Endothelial cell (in vitro differentiated cells): ENCODE measurements around the gene FAM20C. TPM values are rescaled to one million over a fixed set of nuclear protein-coding genes. Genes with fewer than 3 reads are reported as not detected.

ENCODE experiments used
- DNase-seq: peaks from one replicate; pipeline ENCODE4 v3.0.0; 2021; ENCODE audit warnings: low spot score
- H3K27ac Mint-ChIP-seq: one replicate; pipeline ENCODE4 v1.8.0; 2021; ENCODE audit warnings: mixed read lengths, inconsistent platforms; ENCODE audit not compliant: unreplicated experiment
- H3K27me3 Mint-ChIP-seq: one replicate; pipeline ENCODE4 v1.8.0; 2021; ENCODE audit warnings: mild to moderate bottlenecking, moderate library complexity, mixed read lengths, inconsistent platforms; ENCODE audit not compliant: unreplicated experiment
- H3K36me3 Mint-ChIP-seq: one replicate; pipeline ENCODE4 v1.8.0; 2021; ENCODE audit warnings: mild to moderate bottlenecking, low read depth, mixed read lengths, inconsistent platforms; ENCODE audit not compliant: unreplicated experiment
- H3K4me1 Mint-ChIP-seq: one replicate; pipeline ENCODE4 v1.8.0; 2021; ENCODE audit warnings: mild to moderate bottlenecking, mixed read lengths, inconsistent platforms; ENCODE audit not compliant: unreplicated experiment
- H3K4me3 Mint-ChIP-seq: one replicate; pipeline ENCODE4 v1.8.0; 2021; ENCODE audit warnings: mild to moderate bottlenecking, mixed read lengths, inconsistent platforms; ENCODE audit not compliant: unreplicated experiment
- H3K9me3 Mint-ChIP-seq: one replicate; pipeline ENCODE4 v1.8.0; 2021; ENCODE audit warnings: mixed read lengths, inconsistent platforms; ENCODE audit not compliant: unreplicated experiment
- total RNA-seq: library from RNA; stranded (reverse); fragmentation: NEBNext Ultra II Directional; extraction: Animal tissue kit (Norgen Biotek cat#: 25700); gene quantifications from one replicate; pipeline ENCODE4 v1.2.1, GENCODE V29; 2021; ENCODE audit not compliant: unreplicated experiment
- TF ChIP-seq, protein P1 (sequence below): fragments of 200-600 bp; sonication (generic); IDR thresholded peaks from one replicate; pipeline ENCODE4 v1.5.0; 2021; ENCODE audit warnings: antibody characterized with exemption; ENCODE audit not compliant: unreplicated experiment

The FAM20C gene
- total RNA-seq, 1 donor from 2014 or later = 3.1 TPM

DNA sequence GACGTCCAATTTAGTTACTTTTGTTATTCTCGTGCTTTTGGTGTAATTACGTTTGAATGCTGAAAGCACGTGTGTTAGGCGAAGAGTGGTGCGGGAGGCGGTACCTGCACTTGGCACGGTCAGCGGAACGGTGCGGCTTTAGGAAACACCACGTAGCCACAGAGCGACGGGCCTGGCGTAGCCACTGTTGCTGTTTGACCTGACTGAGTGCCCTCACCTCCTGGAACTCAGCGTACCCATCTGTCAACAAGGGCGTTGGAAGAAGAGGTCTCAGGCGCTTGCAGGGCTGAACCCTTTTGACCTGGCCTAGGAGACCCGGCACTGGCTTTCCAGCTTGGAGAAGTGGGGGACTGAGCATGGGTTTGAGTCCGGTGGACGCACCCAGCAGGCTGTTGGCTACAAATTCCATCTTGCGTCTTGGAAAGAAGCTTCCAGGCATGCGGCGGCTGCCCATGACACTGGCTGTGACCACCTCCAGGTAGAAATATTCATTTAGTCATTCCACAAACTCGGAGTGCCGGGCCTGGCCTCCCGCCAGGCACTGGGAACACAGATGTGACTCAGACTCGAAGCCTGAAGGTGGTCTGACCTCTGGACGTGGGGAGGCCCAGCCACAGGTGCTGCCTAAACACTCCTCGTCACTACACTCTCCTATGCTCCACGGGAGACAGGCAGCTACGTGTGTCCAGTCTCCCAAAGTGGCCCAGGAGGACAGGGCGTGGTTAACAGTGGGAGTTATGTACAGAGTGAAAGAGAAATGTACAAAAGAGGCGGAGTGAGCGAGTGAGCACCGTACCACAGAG, 22.2 kb downstream of the FAM20C start:
- H3K27ac Mint-ChIP-seq = peak overlapping the region; percentile 10
- peaks cover 4% of the 10 kb centered on the region for H3K36me3 Mint-ChIP-seq
- H3K27me3 Mint-ChIP-seq = peaks cover 10% of the 10 kb centered on the region
- H3K4me1 Mint-ChIP-seq = no peaks in the 10 kb centered on the region
- no peak overlapping the region for H3K4me3 Mint-ChIP-seq
- TF ChIP-seq, protein P1, sequence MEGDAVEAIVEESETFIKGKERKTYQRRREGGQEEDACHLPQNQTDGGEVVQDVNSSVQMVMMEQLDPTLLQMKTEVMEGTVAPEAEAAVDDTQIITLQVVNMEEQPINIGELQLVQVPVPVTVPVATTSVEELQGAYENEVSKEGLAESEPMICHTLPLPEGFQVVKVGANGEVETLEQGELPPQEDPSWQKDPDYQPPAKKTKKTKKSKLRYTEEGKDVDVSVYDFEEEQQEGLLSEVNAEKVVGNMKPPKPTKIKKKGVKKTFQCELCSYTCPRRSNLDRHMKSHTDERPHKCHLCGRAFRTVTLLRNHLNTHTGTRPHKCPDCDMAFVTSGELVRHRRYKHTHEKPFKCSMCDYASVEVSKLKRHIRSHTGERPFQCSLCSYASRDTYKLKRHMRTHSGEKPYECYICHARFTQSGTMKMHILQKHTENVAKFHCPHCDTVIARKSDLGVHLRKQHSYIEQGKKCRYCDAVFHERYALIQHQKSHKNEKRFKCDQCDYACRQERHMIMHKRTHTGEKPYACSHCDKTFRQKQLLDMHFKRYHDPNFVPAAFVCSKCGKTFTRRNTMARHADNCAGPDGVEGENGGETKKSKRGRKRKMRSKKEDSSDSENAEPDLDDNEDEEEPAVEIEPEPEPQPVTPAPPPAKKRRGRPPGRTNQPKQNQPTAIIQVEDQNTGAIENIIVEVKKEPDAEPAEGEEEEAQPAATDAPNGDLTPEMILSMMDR = no peak
- DNase-seq = no peak
- no peaks in the 10 kb centered on the region for H3K9me3 Mint-ChIP-seq

DNA sequence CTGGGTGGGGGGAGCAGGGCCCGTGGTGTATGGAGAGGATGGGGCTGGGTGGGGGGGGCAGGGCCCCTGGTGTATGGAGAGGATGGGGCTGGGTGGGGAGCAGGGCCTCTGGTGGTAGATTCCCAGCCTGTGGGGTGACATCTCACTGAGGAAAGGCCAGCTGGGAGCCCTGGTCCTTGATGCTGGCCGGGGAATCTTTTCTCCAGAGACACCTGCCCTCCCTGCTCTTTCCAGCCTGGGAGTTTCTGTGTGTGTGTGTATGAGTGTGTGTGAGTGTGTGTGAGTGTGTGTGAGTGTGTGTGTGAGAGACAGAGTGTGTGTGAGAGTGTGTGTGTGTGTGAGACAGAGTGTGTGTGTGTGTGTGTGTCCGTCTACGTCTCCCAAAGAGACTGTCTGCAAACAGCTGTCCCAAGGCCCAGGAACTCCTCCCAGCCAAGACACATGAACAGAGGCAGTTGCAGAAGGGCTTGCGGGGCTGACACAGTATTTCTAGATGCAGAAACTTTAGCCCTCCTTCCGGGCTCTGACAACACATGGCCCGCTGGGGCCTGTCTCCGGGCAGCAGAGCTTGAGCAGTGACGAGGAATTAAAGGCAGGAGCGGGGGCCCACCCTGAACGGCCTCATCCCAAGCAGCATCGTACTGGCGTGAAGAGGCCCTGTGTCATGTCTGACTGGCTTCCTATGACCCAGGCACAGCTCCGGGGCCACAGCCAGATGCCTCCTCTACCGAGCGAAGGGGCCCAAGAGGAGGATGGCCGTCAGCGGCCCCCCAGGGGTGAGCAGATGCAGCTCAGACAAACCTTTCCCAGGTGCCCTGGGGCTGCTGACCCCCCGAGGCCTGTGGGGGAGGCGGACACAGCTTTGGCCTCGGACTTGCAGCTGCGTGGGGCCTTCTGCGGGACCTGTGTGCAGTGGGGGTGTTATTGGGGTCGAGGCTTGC, 24.3 kb downstream of the FAM20C start:
- Mint-ChIP-seq H3K27me3 (peaks cover 12% of the 10 kb centered on the region), H3K9me3 (no peaks in the 10 kb centered on the region), H3K4me3 (peak overlapping the region; percentile 49), H3K4me1 (no peaks in the 10 kb centered on the region), H3K27ac (no peak overlapping the region), H3K36me3 (peaks cover 4% of the 10 kb centered on the region)
- TF ChIP-seq, protein P1 = no peak
- DNase-seq = no peak

DNA sequence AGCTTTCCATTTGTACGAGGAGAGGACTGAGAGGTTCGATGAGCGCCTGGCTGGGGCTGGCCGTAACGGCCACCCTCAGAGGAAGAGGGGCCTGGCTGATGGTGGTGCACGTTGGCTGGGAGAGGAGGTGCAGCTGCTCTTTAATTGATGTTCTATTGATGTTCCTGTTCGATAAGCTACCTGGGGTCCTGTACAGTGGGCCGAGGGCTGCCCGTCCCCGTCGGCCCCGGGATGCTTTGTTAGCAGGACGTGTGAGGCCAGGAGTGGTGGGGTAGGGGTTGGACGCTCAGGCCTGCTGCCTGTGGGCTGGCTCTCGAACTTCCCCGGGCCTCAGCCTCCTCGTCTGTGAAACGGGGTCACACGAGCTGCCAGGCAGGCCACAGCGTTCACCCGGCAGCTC, 25.4 kb downstream of the FAM20C start:
- H3K9me3 Mint-ChIP-seq = no peaks in the 10 kb centered on the region
- no peak overlapping the region for H3K27ac Mint-ChIP-seq
- H3K27me3 Mint-ChIP-seq = peaks cover 10% of the 10 kb centered on the region
- no peak overlapping the region for H3K4me3 Mint-ChIP-seq
- TF ChIP-seq, protein P1 = no peak
- no peak for DNase-seq
- H3K36me3 Mint-ChIP-seq = peaks cover 7% of the 10 kb centered on the region
- H3K4me1 Mint-ChIP-seq = peaks cover 3% of the 10 kb centered on the region

DNA sequence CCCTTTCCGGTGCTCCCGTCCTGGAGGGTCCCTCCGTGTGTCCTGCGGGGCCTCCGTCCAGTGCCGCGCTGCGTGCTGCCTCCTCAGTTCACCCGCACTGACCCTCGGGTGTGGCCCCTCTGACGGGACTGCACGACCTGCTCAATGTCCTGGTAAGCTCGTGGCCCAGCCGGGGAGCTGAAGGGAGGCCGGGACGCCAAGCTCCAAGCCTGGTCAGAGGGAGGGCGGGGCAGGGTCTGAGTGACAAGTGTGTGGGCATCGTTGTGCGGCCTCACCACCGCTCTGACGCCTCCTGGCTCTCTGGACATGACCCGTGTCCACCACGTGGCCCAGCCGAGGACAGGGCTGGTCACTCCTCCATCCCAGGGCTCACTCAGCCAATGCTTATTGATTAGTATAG, 25.9 kb downstream of the FAM20C start:
- H3K4me3 Mint-ChIP-seq = no peak overlapping the region

More for the DNA sequence above, 25.9 kb downstream of the FAM20C start:
- H3K9me3 Mint-ChIP-seq = no peaks in the 10 kb centered on the region
- H3K36me3 Mint-ChIP-seq = peaks cover 8% of the 10 kb centered on the region
- H3K27me3 Mint-ChIP-seq = peaks cover 9% of the 10 kb centered on the region
- TF ChIP-seq, protein P1 = no peak
- H3K27ac Mint-ChIP-seq = no peak overlapping the region
- peaks cover 4% of the 10 kb centered on the region for H3K4me1 Mint-ChIP-seq
- DNase-seq = no peak
